IPS-11a (cell line): ENCODE results near the gene SNCAIP.
"Not testable (repeated sequence)": the region's sequence is repeated elsewhere in the genome, so short reads cannot be mapped to it uniquely, and the experiment has no call there.

ENCODE experiments used
- H3K4me3 ChIP-seq: one replicate; pipeline ENCODE4 v1.5.1; 2013; ENCODE audit warnings: low read depth, low read length, control low read depth

SNCAIP gene

GRCh38 chr5:122457178-122457826, 145.3 kb downstream of the SNCAIP start:
- no peak overlapping the region for H3K4me3 ChIP-seq

- no peak overlapping the region for H3K4me3 ChIP-seq
Measured at GRCh38 chr5:122458278-122458872, 146.3 kb downstream of the SNCAIP start.

GRCh38 chr5:122462486-122462885, 150.4 kb downstream of the SNCAIP start:
- H3K4me3 ChIP-seq: no peak overlapping the region

- H3K4me3 ChIP-seq: no peak overlapping the region
Measured at GRCh38 chr5:122463221-122463620, 151.2 kb downstream of the SNCAIP start.

- no peak overlapping the region for H3K4me3 ChIP-seq
Measured at GRCh38 chr5:122464191-122464590, 152.2 kb downstream of the SNCAIP start.

GRCh38 chr5:122465031-122465577, 153.1 kb downstream of the SNCAIP start:
- no peak overlapping the region for H3K4me3 ChIP-seq

- no peak overlapping the region for H3K4me3 ChIP-seq
Measured at GRCh38 chr5:122465994-122466393, 154.0 kb downstream of the SNCAIP start.

- no peak overlapping the region for H3K4me3 ChIP-seq
Measured at GRCh38 chr5:122468351-122469116, 156.5 kb downstream of the SNCAIP start.

GRCh38 chr5:122469384-122469919, 157.4 kb downstream of the SNCAIP start:
- no peak overlapping the region for H3K4me3 ChIP-seq

- H3K4me3 ChIP-seq: no peak overlapping the region
Measured at GRCh38 chr5:122470365-122470764, 158.3 kb downstream of the SNCAIP start.

GRCh38 chr5:122471031-122471751, 159.2 kb downstream of the SNCAIP start:
- H3K4me3 ChIP-seq: no peak overlapping the region

GRCh38 chr5:122471752-122472061, 159.7 kb downstream of the SNCAIP start:
- H3K4me3 ChIP-seq: no peak overlapping the region

GRCh38 chr5:122473138-122473843, 161.3 kb downstream of the SNCAIP start:
- H3K4me3 ChIP-seq: no peak overlapping the region

GRCh38 chr5:122473941-122474340, 161.9 kb downstream of the SNCAIP start:
- H3K4me3 ChIP-seq: no peak overlapping the region

GRCh38 chr5:122478741-122479442, 166.9 kb downstream of the SNCAIP start:
- no peak overlapping the region for H3K4me3 ChIP-seq

GRCh38 chr5:122480146-122480545, 168.1 kb downstream of the SNCAIP start:
- H3K4me3 ChIP-seq: no peak overlapping the region

- no peak overlapping the region for H3K4me3 ChIP-seq
Measured at GRCh38 chr5:122484103-122484502, 172.1 kb downstream of the SNCAIP start.

- H3K4me3 ChIP-seq: no peak overlapping the region
Measured at GRCh38 chr5:122485226-122485625, 173.2 kb downstream of the SNCAIP start.

GRCh38 chr5:122486616-122487015, 174.6 kb downstream of the SNCAIP start:
- H3K4me3 ChIP-seq: not testable (repeated sequence)

GRCh38 chr5:122490718-122491117, 178.7 kb downstream of the SNCAIP start:
- H3K4me3 ChIP-seq: no peak overlapping the region
